IMR-90 (cell line): ENCODE data around the gene INHBE. TPM values are rescaled to one million over a fixed set of nuclear protein-coding genes. Genes with fewer than 3 reads are reported as not detected.

Source experiments
- ATAC-seq: fragments of 200-7000 bp; cut with Tn5 transposase; 2 replicates; pipeline ENCODE4 v1.9.1; 2020; ENCODE audit warnings: low read depth, mild to moderate bottlenecking, moderate library complexity
- BruUV-seq: library from RNA; stranded (reverse); fragments of 400-500 nt; replicated peaks from 2 replicates; lab custom pipeline; 2021; lab: Mats Ljungman, UMichigan
- CTCF ChIA-PET: fragments of 300-600 bp; formaldehyde crosslinking; extraction: SDS; loops from one replicate; lab custom pipeline; 2021; ENCODE audit warnings: antibody characterized with exemption; lab: Yijun Ruan, JAX
- POLR2A ChIA-PET: fragments of 300-600 bp; sonication (Branson Sonifier 250); formaldehyde crosslinking; loops from one replicate; lab custom pipeline; 2022; ENCODE audit warnings: antibody characterized with exemption; ENCODE audit not compliant: unreplicated experiment; lab: Charles Lee
- DNase-seq: peaks from one replicate; pipeline ENCODE4 v3.0.0; 2013
- H2AFZ ChIP-seq: replicated peaks from 2 replicates; pipeline ENCODE3; 2013; ENCODE audit warnings: low read length, mild to moderate bottlenecking; ENCODE audit not compliant: poor library complexity
- H2AK5ac ChIP-seq: 2 replicates; pipeline ENCODE4 v1.6.1; 2013; ENCODE audit warnings: low read depth, low read length, inconsistent platforms
- H2AK9ac ChIP-seq: replicated peaks from 2 replicates; pipeline ENCODE3; 2013; ENCODE audit warnings: mild to moderate bottlenecking, low read depth, low read length, moderate library complexity; ENCODE audit not compliant: poor library complexity
- H2BK120ac ChIP-seq: 2 replicates; pipeline ENCODE4 v1.6.1; 2013; ENCODE audit warnings: low read depth, low read length, inconsistent platforms
- H2BK15ac ChIP-seq: 3 replicates; pipeline ENCODE4 v1.6.1; 2013; ENCODE audit warnings: low read depth, low read length, inconsistent platforms
- H2BK20ac ChIP-seq: 2 replicates; pipeline ENCODE4 v1.6.1; 2013; ENCODE audit warnings: low read depth, mild to moderate bottlenecking, inconsistent platforms, low read length, moderate library complexity
- H2BK5ac ChIP-seq: 2 replicates; pipeline ENCODE4 v1.6.1; 2013; ENCODE audit warnings: mild to moderate bottlenecking, low read depth, low read length, inconsistent platforms; ENCODE audit not compliant: poor library complexity, severe bottlenecking
- H3K14ac ChIP-seq: replicated peaks from 2 replicates; pipeline ENCODE4 v1.6.1; 2013; ENCODE audit warnings: low read depth, low read length, inconsistent platforms
- H3K18ac ChIP-seq: 2 replicates; pipeline ENCODE4 v1.6.1; 2013; ENCODE audit warnings: low read depth, low read length, control low read depth
- H3K23ac ChIP-seq: 2 replicates; pipeline ENCODE4 v1.6.1; 2013; ENCODE audit warnings: low read depth, low read length, inconsistent platforms
- H3K27ac ChIP-seq: 2 replicates; pipeline ENCODE4 v1.5.1; 2013; ENCODE audit warnings: mild to moderate bottlenecking, control low read depth, low read length; ENCODE audit not compliant: insufficient read depth
- H3K27me3 ChIP-seq: 2 replicates; pipeline ENCODE4 v1.6.1; 2013; ENCODE audit warnings: low read length; ENCODE audit not compliant: control insufficient read depth, insufficient read depth
- H3K36me3 ChIP-seq: 2 replicates; pipeline ENCODE4 v1.6.1; 2013; ENCODE audit warnings: low read length, mixed read lengths; ENCODE audit not compliant: control insufficient read depth, insufficient read depth
- H3K4ac ChIP-seq: 2 replicates; pipeline ENCODE4 v1.6.1; 2013; ENCODE audit warnings: low read depth, low read length, inconsistent platforms
- H3K4me1 ChIP-seq: 2 replicates; pipeline ENCODE4 v1.6.1; 2013; ENCODE audit warnings: low read length, mixed read lengths; ENCODE audit not compliant: control insufficient read depth, insufficient read depth
- H3K4me2 ChIP-seq: 2 replicates; pipeline ENCODE4 v1.6.1; 2013; ENCODE audit warnings: low read depth, mild to moderate bottlenecking, control low read depth, low read length, moderate library complexity
- H3K4me3 ChIP-seq: 2 replicates; pipeline ENCODE4 v1.5.1; 2013; ENCODE audit warnings: low read depth, mild to moderate bottlenecking, control low read depth, low read length, moderate library complexity; ENCODE audit not compliant: insufficient read depth
- H3K56ac ChIP-seq: 2 replicates; pipeline ENCODE4 v1.6.1; 2013; ENCODE audit warnings: low read length, inconsistent platforms; ENCODE audit not compliant: insufficient read depth; ENCODE audit errors: extremely low read depth
- H3K79me1 ChIP-seq, 2 experiments: 2 replicates each; pipeline ENCODE4 v1.6.1; 2013; ENCODE audit warnings: low read length in 2 of 2, inconsistent platforms in 1 of 2, low read depth in 1 of 2
- H3K9ac ChIP-seq: 2 replicates; pipeline ENCODE4 v1.6.1; 2013; ENCODE audit warnings: low read depth, low read length, control low read depth
- H3K9me1 ChIP-seq: 2 replicates; pipeline ENCODE4 v1.6.1; 2013; ENCODE audit warnings: low read length, inconsistent platforms; ENCODE audit not compliant: insufficient read depth
- H3K9me3 ChIP-seq: 2 replicates; pipeline ENCODE4 v1.6.1; 2013; ENCODE audit warnings: low read length; ENCODE audit not compliant: control insufficient read depth, insufficient read depth
- H4K20me1 ChIP-seq: 2 replicates; pipeline ENCODE4 v1.6.1; 2013; ENCODE audit warnings: low read length, inconsistent platforms; ENCODE audit not compliant: insufficient read depth
- H4K5ac ChIP-seq: 2 replicates; pipeline ENCODE4 v1.6.1; 2013; ENCODE audit warnings: mild to moderate bottlenecking, low read depth, low read length, control low read depth
- H4K8ac ChIP-seq, 2 experiments: 2 replicates each; pipeline ENCODE4 v1.6.1; 2013; ENCODE audit warnings: low read depth in 2 of 2, low read length in 2 of 2, control low read depth in 1 of 2, inconsistent platforms in 1 of 2
- H4K91ac ChIP-seq: 2 replicates; pipeline ENCODE4 v1.6.1; 2013; ENCODE audit warnings: low read depth, low read length, inconsistent platforms; ENCODE audit not compliant: insufficient read depth
- CEBPB ChIP-seq: IDR thresholded peaks from 2 replicates; pipeline ENCODE4 v1.6.1; 2012; ENCODE audit warnings: low read depth, low read length, improper control_type of control experiment
- CHD1 ChIP-seq: IDR thresholded peaks from 2 replicates; pipeline ENCODE4 v1.6.1; 2012; ENCODE audit warnings: low read depth, low read length, improper control_type of control experiment
- ELK1 ChIP-seq: fragments of 150-350 bp; IDR thresholded peaks from 2 replicates; pipeline ENCODE4 v1.6.1; 2016; ENCODE audit warnings: low read depth, mild to moderate bottlenecking, low read length, moderate library complexity, borderline replicate concordance
- FOS ChIP-seq: fragments of 150-350 bp; IDR thresholded peaks from 2 replicates; pipeline ENCODE4 v1.6.1; 2016; ENCODE audit warnings: low read depth, low read length
- MAFK ChIP-seq: IDR thresholded peaks from 2 replicates; pipeline ENCODE4 v1.6.1; 2012; ENCODE audit warnings: low read depth, low read length, improper control_type of control experiment
- MAZ ChIP-seq: IDR thresholded peaks from 2 replicates; pipeline ENCODE4 v1.6.1; 2012; ENCODE audit warnings: low read depth, mild to moderate bottlenecking, low read length, improper control_type of control experiment, moderate library complexity, borderline replicate concordance
- MXI1 ChIP-seq: IDR thresholded peaks from 2 replicates; pipeline ENCODE4 v1.6.1; 2012; ENCODE audit warnings: low read depth, mild to moderate bottlenecking, low read length, moderate library complexity, borderline replicate concordance
- NFE2L2 ChIP-seq: fragments of 150-350 bp; IDR thresholded peaks from 2 replicates; pipeline ENCODE4 v1.6.1; 2016; ENCODE audit warnings: low read depth, mild to moderate bottlenecking, low read length
- POLR2A ChIP-seq: IDR thresholded peaks from 2 replicates; pipeline ENCODE4 v1.6.1; 2012; ENCODE audit warnings: mild to moderate bottlenecking, low read depth, low read length
- RAD21 ChIP-seq: IDR thresholded peaks from 2 replicates; pipeline ENCODE4 v1.6.1; 2012; ENCODE audit warnings: low read length, improper control_type of control experiment
- RFX5 ChIP-seq: IDR thresholded peaks from 2 replicates; pipeline ENCODE4 v1.8.0; 2012; ENCODE audit warnings: low read depth, mild to moderate bottlenecking, low read length, moderate library complexity
- SMC3 ChIP-seq: fragments of 150-350 bp; IDR thresholded peaks from 2 replicates; pipeline ENCODE4 v1.6.1; 2016; ENCODE audit warnings: low read depth, mild to moderate bottlenecking, antibody characterized with exemption, low read length, moderate library complexity
- WGBS, 2 experiments: methylation state at CpG; one replicate each; pipeline versions ENCODE4 v1.1.5 to v1.1.7; 2013; ENCODE audit warnings: missing lambda C conversion rate in 2 of 2; ENCODE audit not compliant: insufficient read length in 1 of 2; ENCODE audit errors: extremely low coverage in 2 of 2; 5-methylcytosine and 5-hydroxymethylcytosine counted together
- dilution Hi-C: fragments of 300-500 bp; cut with HindIII; formaldehyde crosslinking; loops from one replicate; pipeline ENCODE4 v1.14.3; 2018; ENCODE audit warnings: low sequenced_read_pairs; ENCODE audit not compliant: unreplicated experiment
- in situ Hi-C: fragments of 300-500 bp; cut with MboI; formaldehyde crosslinking; loops from 3 replicates; pipeline ENCODE4 v1.14.3; 2019; ENCODE audit warnings: low sequenced_read_pairs, inconsistent platforms, mixed read lengths
- intact Hi-C: fragments of 100-400 bp; cut with micrococcal nuclease; formaldehyde crosslinking; loops from 2 replicates; pipeline ENCODE4 v1.10.0; 2022
- polyA plus RNA-seq, 3 experiments: library from polyadenylated mRNA; depleted of rRNA; stranded (reverse); fragments of >200 nt; gene quantifications; 2 replicates each; pipeline ENCODE4 v1.2.3, GENCODE V29; 2012; ENCODE audit warnings: low replicate concordance in 1 of 3
- total RNA-seq: library from RNA; depleted of rRNA; stranded (reverse); fragments of >200 nt; gene quantifications from 2 replicates; pipeline ENCODE4 v1.2.3, GENCODE V29; 2012

The INHBE gene
- total and polyA plus RNA-seq, 2 of the 4 experiments (the other 2 are of a cell fraction): 0.90 to 1.7 TPM

DNA sequence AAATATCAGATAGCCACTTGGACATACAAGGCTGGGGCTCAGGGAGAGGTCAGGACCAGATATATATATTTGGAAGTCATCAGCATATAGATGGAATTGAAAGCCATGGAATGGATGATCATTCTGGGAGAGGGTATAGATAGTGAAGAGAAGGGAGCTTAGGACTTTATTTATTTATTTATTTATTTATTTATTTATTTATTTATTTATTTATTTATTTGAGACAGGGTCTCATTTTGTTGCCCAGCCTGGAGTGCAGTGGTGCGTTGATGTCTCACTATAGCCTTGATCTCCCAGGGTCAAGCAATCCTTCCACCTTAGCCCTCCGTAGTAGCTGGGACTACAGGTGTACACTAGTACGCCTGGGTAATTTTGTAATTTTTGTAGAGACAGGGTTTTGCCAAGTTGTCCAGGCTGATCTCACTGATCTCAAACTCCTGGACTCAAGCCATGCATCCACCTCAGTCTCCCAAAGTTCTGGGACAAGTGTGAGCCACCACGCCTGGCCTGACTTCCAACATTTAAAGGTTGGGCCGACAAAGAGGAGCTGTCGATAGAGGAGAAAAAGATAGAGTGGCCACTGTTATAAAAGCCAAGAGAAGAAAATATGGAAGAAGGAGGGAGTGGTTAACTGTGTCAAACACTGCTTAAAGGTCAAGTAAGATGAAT lies 8.7 kb upstream of the INHBE start:
- Histone ChIP-seq H3K79me1 (peaks cover 0 to 3% of the 10 kb centered on the region in 2 experiments; a peak in 1 of 4 replicates), H3K9me3 (no peaks in the 10 kb centered on the region), H3K9ac (no peak overlapping the region), H3K4me1 (peaks cover 6% of the 10 kb centered on the region), H3K14ac (no peak overlapping the region), H2BK20ac (no peak overlapping the region), H4K20me1 (no peaks in the 10 kb centered on the region), H2BK15ac (no peak overlapping the region), H2AK9ac (no peak overlapping the region), H3K23ac (no peak overlapping the region), H2AFZ (no peak overlapping the region), H3K4me2 (no peak overlapping the region), H4K91ac (no peak overlapping the region), H2AK5ac (no peak overlapping the region), H3K18ac (no peak overlapping the region), H2BK120ac (no peak overlapping the region), H3K56ac (no peak overlapping the region), H4K8ac (no peak overlapping the region), H3K4ac (no peak overlapping the region), H2BK5ac (no peak overlapping the region), H3K27me3 (no peaks in the 10 kb centered on the region), H3K36me3 (no peaks in the 10 kb centered on the region), H3K27ac (no peak overlapping the region), H3K4me3 (no peak overlapping the region), H3K9me1 (peaks cover 4% of the 10 kb centered on the region), H4K5ac (no peak overlapping the region)
- TF ChIP-seq MAFK (no peak), NFE2L2 (no peak), CEBPB (no peak), SMC3 (no peak), POLR2A (no peak), RFX5 (no peak), ELK1 (no peak), MXI1 (no peak), FOS (no peak), MAZ (no peak), CHD1 (no peak), RAD21 (no peak)
- POLR2A ChIA-PET: interaction anchor here (0.6 kb wide), 1 partner anchor 13 kb away, joined by 3 read pairs; no protein-coding TSS in a partner anchor
- DNase-seq: no peak
- dilution Hi-C loops (no loop called here), intact Hi-C loops (no loop called here), in situ Hi-C loops (no loop called here)
- 91% methylated on average over 3 of the region's 6 CpGs; no CpG with 5 or more reads in 1 of the 2 experiments for WGBS, 2 experiments
- BruUV-seq: no TSS peak
- ATAC-seq: no peak
- CTCF ChIA-PET: interaction anchor here (0.6 kb wide), 1 partner anchor 112 kb away, joined by 3 read pairs; no protein-coding TSS in a partner anchor
